ENCODE data around the gene TTC23L.
"Not testable (repeated sequence)": the region's sequence is repeated elsewhere in the genome, so short reads cannot be mapped to it uniquely, and the experiment has no call there.

The TTC23L gene

DNA sequence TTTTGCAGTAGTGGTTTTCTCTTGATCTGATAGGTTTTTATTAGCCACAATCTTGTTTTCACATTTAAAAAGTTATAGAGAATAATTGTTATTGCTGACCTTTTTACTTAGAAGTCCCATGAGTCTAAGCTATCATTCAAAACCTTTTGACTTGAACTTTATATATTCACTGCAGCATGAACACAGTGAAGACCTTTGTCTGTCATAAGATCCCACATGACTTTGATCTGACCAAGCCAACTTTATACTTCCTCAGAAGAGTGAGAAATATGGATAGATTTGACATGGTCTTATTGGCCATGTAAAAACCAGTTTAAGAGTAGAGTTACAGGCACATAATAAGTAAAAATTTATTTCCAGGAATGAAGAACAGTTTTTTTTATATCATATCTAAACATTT is 42.3 kb downstream of the TTC23L start:
- no peak for DNase-seq

DNA sequence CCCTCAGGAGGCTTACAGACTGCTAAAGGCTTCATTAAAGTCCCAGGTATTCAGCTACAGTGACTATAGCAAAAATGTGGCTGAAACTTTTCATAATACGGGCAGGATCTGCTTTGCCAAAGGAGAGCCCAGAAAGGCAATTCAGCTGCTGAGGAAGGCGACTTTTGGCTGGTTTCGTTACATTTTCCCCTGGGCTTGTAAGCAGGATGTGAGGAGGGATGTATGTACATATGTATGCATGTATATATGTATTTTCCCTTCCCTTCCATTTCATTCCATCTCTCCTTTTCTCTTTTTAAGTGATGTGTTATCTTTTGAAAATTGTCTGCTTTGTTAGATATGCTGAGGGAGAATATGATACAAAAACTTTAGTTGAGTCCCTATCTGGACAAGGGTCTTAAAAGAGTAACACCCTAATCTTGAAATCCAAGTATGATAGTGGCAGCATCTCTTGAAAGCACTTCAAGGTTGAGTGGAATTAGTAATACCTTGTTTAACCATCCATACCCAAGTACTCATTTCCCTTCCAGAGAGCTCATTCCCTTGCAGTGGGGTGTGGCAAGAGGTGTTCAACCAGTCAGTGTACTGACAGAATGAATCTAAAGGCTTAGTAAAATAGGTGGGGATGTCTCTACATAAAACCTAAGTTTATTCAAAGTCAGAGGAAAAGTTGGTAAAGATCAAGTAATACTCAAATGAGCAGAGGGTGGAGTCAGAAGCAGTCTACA is 47.6 kb downstream of the TTC23L start:
- no peak for DNase-seq

DNA sequence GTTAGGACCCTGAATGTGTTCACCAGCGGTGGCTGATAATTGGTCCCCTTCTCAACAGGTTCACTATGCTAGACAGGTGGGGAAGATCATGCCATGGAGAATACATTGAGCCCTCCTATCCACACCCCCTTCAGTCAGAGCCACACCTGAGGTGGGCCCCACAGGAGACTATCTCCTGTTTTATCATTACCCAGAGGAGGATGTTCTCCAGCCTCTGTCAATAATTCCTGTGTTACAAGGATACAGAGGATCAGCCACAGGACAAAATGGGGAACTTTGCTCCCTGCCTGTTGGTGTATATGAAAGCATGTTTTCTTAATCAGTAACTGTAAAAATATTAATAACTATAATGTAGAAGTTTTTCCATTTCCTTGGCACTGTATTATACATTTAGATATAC is 50.4 kb downstream of the TTC23L start:
- no peak for DNase-seq

DNA sequence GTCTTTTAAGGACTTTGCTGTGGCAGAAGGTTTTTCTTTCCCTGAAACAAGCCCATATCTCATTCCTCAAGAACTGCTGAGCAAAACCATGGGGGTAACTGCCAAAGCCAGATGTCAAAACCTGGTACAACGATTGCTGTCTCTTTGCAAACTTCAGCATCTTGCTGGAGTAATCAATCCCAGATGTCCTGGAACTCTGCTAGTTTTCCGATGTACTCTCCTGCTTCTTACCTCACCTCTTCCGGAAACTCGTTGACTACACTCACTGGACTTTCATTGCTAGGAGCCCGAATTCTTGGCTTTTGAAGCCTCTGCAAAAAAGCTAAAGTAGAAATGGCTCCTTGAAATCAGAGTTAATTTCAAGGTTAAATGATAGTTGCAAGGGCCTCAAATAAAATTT is 53.0 kb downstream of the TTC23L start:
- DNase-seq, result no peak

DNA sequence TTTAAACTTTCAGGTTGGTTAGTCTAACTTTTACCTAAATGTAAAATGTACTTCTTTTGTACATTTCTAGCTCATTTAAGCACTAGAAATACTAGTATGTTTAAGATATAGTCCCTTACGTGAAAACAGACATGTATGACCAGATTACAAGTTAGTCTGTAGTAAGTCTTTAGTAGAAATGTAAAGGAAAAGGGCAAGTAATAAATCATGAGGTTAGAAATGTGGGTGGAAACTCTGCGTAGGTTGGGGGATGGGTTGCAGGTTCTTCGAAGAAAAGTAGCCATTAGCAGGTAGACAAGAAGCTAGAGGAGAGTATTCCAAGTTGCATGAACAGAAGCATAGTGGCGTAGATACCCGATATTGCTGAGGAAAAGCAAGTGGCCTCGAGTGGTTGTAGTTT is 53.5 kb downstream of the TTC23L start:
- no peak for DNase-seq

DNA sequence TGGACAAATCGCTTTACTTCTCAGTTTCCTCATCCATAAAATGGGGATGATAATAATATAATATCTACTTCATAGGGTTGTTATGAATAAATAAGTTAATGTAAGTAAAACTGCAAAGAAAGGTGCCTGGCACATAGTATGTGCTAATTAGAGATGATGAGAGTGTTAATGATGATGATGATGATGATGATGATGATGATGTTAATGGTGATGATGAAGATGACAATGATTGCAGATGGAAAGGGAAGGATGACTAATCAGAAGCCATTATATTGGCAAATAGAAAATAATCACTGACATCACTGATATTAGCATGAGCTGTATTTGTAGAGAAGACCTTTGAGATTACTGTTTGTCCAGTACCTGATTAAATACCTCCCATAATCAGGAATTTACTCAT is 55.8 kb downstream of the TTC23L start:
- DNase-seq, result no peak

DNA sequence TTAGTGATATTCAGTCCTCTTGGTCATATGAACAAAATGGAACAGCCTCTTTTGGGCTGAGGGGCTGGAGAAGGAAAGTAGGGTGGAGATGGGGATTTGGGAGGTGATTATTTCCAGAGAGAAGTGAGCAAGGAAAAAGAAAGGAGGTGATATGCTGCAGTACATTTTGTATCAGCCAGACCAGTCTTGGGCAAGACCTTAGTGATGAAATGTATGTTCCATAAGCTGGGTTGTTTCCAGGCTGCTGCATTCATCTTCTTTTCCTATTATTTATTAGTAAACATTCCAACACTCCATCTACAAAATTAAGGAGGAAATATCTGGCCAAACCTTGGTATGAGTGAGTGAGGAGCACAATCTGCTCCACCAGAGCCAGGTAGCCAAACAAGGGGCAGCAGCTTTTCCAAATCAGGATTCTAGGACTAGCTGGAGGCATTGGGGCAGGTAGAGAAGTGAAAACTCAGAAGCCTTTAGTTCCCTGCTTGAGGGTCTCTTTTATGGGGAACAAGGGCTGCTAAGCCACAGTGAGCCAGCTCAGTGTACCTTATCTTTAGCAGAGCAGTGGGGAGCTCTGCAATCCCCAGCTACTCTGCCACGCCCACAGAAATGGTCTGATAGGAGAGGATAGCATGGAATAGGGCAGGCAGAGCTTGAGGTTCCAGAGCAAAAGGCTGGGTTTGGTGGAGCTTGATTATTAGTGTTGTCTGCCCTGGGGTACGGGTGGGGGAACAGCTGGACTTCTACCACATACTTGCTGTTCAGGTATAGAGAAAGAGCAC is 56.9 kb downstream of the TTC23L start:
- DNase-seq, result no peak

DNA sequence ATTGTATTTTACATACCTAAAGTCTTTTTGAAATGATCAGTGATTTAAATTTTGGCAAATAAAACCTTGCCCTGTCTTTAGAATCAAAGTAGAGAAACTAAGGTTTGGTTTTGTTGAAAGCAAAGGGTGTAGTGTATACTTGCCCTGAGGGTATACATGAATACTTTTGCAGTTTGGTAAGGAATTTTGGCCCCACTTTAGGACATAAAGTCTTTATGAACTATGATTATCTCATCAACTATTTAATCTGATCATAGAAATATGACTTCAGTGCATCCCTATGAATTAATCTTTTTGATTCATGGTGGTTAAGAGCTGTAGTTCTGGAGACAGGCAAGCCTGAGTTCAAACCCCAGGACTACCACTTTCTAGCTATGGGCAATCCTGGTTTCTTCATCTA is 58.7 kb downstream of the TTC23L start:
- no peak for DNase-seq

DNA sequence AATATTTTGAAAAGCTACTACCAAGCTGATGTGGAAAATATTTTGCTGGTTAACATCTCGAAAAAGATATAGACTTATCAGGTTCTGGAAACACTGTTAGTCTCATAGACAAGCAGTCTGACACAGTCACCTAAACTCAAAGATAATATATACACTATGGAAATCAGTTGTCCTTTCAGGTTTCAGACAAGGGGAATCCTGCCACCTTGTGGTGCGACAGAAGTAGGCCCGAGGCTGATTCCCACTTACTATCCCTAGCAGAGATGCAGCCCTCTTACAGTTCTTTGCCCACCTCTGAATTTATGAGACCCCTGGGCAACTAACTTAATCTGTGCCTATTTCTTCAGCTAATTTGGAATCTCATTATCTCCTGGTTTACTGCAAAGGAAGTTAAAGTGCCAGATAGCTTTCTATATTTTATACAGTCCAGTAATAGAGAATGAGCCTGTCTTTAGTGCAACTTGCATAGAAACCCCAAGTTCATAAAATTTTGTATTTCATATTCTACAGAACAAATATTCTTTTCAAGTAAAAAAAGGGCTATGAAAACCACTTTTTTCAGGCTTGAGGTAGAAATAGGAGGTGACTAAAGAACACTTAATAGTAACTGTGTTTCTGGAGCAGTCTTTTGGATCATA is 59.4 kb downstream of the TTC23L start:
- DNase-seq, result peak; percentile 57

DNA sequence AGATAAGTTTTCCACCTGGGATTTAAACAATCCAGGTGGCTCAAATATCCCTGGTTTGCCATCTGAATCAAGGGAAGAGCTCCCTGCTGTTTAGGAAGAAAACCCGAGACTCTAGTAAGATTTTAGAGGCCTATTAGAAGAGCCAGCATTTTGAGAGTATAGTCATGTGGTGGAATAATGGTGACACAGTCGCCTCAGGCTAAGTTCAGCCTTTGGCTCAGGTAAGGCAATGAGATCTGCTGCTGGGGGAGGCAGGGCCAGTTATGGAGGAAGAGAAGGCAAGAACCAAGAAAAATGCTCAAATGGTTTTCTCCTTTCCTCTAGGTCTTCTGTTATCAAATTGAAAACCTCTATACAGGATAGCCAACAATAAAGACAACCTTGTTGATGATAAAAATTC is 60.1 kb downstream of the TTC23L start:
- DNase-seq, result no peak

DNA sequence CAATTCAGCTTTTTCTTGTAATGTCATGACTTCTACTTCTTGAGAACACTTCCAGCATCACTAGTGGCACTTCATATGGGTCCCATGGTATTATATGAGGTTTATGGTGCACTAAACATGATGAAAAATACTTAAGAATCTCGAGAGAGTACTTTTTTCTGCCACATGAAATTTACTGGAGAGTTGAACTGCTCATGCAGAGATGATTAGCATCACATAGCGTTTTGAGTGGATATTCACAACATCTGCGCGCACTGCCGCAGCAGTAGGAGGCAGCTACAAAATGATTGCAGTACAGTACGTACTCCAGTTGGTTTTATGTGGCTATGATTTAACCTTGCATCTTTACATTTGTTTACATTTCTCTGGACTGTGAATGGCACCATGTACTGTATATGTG is 61.7 kb downstream of the TTC23L start:
- DNase-seq, result no peak

DNA sequence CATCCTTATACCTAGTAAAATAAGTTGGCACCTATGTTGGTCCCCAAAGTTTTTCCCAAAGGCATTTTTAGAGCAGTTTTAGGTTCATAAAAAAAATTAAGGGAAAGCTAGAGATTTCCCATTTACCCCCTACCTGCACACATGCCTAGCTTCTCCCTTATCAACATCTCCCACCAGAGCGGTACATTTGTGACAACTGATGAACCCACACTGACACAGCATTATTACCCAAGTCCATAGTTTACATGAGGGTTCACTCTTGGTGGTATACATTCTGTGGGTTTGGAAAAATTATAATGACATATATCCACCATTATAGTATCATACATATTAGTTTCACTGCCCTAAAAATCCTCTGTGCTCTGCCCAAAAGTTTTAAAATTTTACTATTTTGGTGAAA is 64.3 kb downstream of the TTC23L start:
- DNase-seq, result no peak

DNA sequence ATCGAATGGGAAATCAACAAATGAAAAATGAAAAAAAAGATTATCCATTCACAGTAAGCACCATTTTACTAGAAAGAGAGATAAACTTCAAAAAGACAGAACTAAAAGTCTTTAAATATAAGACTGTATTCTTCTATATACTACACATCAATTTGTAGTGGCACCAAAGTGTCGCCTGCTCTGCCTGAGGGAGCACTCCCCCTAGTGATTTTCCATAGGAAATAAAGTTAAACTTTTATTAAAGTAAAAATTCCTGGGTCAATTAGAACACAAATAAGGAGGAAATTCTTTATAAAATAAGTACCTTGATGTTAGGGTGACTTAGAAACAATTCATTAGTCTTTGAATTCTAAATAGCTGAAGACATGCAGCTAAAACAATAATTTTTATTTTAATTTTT is 66.6 kb downstream of the TTC23L start:
- DNase-seq, result no peak

DNA sequence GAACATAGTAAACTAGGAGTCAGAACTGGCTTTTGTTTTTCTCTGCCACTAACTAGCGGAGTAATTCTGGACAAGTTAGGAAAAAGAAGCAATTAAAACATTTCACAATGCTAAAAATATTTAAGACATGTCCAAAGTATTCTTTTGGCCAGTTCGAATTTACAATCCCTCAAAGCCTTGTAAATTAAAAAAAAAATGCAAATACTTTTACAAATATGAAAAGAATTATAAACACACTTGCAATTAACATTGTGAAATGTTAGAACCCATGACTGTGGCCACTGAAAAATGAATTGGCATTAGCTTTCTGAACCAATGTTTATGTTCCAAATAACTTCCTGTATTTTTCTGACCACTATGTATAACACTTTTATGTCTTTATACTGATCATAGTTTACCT is 74.1 kb downstream of the TTC23L start:
- DNase-seq, result no peak

DNA sequence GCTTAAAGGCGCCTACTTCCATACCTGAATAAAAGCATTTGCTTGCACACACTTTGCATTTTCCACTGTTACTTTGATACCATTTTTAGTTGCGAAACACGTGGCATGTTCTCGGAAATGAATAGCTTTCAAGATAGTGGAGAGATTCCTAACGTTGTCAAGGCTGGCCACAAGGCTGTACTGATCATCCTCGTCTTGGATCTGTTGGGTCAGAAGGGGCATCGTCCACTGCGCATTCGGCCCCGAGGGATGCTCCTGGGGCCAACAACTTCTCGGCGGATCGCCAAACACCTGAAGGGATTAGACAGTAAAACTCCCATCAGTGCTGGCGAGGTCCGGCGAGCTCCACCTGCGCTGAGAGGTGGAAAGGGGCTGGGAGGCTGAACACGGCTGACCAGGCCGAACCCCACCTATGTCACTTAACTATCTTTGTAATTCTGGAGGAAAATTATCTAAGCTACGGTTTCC is 75.7 kb downstream of the TTC23L start:
- peak; percentile 14 for DNase-seq

DNA sequence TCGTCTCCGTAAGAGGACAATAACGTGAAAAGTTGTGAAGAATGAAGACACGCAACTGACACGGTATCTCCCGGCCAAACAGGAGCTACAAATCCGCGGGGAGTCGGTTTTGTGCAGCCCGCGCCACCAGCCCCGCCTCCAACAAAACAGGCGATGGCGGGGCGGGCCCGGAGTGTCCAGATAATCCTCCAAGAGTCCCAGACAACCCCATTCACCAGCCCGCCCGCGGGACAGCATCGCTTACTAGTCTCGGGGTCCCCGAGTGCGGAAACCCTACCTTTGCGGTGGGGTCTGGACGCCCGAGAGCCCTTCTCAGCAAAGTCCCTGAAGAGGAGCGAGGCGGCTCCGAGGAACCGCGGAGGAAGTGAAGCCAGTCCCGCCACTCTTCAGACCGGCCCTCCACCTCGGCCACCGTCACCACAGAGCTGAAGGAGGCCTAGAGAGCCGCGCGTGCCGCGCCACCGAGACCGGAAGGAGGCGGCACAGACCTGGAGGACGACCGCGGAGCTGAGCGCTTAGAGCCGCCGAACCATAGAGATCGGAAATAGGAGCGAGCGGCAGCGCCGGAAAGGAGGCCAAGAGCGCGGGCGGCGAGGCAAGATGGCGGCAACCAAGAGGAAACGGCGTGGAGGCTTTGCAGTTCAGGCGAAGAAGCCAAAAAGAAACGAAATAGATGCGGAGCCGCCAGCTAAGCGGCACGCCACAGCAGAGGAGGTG is 76.3 kb downstream of the TTC23L start, which contains the start of the genes BRIX1 and RAD1:
BRIX1 (plus strand) TSS at position 573 of the 717 bp plus-strand sequence; CDS start at position 601, 28 bp downstream.
RAD1 (minus strand) TSS at position 366 of the 717 bp plus-strand sequence. CDS start 612 bp downstream, outside the sequence.
- peak; percentile 94 for DNase-seq

DNA sequence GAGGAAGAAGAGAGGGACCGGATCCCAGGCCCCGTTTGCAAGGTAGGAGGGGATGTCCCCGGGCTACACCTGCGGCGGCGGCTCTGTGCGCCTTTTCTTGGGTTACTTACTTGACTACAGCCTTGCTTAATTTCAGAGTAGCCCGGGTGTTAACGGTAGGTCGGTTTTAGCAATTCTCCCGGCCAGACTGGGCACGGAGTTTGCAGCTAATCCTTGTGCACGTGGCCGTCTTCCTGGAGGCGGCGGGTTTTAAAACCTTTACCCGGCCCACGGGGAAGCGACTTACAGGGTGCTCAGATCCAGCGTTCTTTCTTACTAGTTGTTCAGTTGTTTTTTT is 76.9 kb downstream of the TTC23L start:
- DNase-seq, result no peak

DNA sequence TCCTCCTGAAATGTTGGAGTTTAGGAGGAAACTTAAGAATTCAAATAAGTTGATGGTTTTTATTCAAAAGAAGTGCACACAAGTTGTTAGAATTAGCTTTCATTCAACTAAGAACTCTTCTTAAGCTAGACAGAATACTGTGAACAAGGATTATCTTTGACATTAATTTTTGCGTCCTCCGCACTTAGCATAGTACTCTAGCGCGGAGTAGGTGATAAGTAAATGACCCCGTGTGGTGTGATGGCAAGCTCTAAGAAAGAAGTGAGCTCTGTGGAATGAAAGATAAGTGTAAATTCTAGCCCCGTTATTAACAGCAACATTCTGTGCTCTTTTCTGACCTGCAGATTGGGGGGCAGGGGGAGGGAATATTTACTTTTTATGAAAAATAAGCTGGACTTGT is 77.6 kb downstream of the TTC23L start:
- no peak for DNase-seq

DNA sequence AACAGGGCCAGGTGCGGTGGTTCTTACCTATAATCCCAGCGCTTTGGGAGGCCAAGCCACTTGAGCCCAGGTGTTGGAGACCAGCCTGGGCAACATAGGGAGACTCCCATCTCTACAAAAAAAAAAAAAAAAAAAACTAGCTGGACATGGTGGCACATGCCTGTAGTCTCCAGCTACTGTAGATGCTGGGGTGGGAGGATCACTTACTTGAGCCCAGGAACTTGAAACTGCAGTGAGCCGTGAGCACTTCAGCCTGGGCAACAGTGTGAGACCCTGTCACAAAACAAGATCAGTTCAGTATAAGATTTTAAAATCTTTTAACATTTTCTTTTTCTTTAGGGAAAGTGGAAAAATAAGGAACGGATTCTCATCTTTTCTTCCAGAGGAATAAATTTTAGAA is 79.1 kb downstream of the TTC23L start:
- no peak for DNase-seq

DNA sequence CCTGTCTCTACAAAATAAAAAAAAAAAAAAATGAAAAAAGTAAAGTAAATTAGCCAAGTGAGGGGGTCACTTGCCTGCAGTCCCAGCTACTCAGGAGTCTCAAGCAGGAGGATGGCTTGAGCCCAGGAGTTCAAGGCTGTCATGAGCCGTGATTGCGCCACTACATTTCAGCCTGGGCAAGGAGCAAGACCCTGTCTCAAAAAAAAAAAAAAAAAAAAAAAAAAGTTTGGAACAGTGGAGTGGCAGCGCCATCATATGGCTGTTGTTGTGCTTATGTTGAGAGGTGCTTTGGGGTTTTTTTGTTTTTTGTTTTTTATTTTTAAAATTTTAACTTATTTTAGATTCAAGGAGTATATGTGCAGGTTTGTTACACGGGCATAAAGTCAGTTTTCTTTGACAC is 80.1 kb downstream of the TTC23L start:
- no peak for DNase-seq

DNA sequence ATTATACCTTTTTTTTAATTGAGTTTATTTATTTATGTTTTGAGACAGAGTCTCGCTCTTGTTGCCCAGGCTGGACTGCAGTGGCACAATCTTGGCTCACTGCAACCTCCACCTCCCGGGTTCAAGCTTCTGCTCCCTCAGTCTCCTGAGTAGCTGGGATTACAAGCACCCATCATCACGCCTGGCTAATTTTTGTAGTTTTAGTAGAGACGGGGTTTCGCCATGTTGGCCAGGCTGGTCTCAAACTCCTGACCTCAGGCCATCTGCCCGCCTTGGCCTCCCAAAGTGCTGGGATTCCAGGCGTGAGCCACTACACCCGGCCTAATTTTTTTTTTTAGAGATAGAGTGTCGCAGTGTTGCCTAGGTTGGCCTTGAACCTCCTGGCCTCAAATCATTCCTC is 84.3 kb downstream of the TTC23L start:
- not testable (repeated sequence) for DNase-seq

DNA sequence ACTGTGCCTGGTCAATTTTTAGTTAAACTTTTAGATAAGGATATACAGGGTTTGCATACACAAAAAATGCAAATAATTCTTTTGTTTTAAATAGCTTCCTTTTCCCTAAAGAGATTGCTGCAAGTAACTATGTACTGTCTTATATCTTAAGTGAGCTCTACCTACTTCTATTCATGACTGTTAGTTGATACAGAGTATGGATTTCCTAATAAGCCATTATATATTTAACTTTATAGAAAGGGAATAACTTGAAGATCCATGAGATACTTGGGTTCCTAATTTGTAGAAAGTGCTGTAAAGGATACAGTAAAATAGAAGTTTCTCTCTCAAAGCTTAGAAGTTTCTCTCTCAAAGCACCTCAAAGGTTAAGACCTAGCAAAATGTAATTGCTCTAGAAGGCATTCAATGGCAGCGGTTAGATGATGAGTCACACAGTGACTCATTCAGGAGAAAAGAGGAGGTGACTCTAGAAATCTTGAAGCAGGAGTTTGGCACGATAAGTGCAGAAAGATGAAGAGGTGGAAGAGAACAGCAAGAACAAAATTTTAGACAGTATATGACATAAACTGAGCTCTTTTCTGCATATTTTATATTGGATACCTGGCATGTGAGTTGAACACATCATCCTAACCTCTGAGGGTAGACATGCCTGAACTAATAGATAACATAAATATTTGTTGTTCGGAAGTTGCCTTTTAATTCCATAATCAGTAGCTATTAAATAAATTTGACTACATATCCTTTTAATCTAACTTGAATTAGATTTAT is 84.9 kb downstream of the TTC23L start:
- peak; percentile 17 for DNase-seq

DNA sequence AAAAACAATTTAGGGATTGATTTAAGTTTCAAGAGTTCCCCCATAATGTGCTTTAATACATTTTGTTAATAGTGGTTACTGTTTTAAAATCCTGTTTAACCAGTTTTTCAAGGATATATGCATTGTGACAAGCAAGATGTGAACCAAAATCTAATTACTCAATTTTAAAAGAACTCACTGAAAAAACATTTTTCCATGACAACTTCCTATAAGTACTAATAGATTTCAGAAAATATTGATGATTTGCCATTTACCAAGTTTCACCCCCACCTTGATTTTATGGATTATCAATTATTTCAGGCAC is 85.5 kb downstream of the TTC23L start:
- no peak for DNase-seq

Data from CD4-positive, alpha-beta T cell treated with Interleukin-17A for 1 hour (primary cell).